ENCODE results near the gene C8G. TPM values are rescaled to one million over a fixed set of nuclear protein-coding genes. Genes with fewer than 3 reads are reported as not detected.

C8G gene
- total RNA-seq, 1 donor from 2014 or later: 1.1 TPM

DNA sequence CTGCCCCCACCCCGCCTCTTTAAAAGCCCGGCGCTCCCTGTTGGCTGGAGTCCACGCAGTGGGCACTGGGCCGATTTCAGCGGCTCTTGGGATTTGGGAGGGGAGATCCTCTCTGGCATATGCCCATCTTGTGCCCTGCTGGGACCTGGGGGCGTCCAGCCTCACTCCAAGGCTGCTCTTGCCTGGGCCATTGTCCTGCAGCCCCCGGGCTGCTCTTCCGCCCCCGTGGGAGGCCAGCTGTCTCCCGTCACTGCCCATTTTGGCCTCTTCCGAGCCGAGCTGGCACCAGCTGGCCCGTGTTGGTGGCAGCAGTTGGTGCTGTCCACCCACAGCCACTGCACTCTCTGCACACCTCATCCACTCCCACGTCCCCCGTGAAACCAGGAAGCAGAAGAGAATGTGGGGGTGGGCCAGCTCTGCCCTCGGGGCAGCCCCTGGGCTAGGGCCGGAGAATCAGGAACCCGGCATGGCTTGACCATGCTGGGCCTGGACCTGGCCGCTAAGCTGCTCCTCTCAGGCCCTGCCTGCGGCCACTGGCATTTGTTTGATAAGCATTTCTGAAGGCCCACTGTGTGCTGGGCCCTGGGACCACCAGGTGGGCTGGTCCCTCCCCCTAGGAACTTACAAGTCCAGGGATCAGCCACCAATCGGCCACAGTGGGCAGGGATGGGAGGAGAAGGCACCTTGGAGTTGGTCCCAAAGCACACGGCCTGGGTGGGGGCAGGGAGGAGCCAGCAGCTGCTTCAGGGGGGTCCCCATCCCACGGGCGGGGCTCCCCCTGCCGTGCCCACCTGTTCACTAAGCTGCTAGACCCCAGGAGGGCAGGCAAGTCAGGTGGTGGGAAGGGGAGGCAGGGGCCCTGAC lies 2.2 kb downstream of the C8G start:
- ATAC-seq: no peak
- Histone ChIP-seq H3K27ac (peak overlapping the region; percentile 42), H3K4me3 (no peak overlapping the region), H3K27me3 (no peaks in the 10 kb centered on the region), H3K9me3 (no peaks in the 10 kb centered on the region), H3K36me3 (peaks cover 8% of the 10 kb centered on the region), H3K4me1 (peaks cover 28% of the 10 kb centered on the region)
- DNase-seq: no peak
- TF ChIP-seq, protein P1, sequence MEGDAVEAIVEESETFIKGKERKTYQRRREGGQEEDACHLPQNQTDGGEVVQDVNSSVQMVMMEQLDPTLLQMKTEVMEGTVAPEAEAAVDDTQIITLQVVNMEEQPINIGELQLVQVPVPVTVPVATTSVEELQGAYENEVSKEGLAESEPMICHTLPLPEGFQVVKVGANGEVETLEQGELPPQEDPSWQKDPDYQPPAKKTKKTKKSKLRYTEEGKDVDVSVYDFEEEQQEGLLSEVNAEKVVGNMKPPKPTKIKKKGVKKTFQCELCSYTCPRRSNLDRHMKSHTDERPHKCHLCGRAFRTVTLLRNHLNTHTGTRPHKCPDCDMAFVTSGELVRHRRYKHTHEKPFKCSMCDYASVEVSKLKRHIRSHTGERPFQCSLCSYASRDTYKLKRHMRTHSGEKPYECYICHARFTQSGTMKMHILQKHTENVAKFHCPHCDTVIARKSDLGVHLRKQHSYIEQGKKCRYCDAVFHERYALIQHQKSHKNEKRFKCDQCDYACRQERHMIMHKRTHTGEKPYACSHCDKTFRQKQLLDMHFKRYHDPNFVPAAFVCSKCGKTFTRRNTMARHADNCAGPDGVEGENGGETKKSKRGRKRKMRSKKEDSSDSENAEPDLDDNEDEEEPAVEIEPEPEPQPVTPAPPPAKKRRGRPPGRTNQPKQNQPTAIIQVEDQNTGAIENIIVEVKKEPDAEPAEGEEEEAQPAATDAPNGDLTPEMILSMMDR (IDR thresholded peaks at IDR 0.05): no peak
- intact Hi-C loops (cut with DNase I): loop anchor here (10.0 kb wide), 1 partner anchor 88 kb away; the partner anchor contains the start of gene FUT7

DNA sequence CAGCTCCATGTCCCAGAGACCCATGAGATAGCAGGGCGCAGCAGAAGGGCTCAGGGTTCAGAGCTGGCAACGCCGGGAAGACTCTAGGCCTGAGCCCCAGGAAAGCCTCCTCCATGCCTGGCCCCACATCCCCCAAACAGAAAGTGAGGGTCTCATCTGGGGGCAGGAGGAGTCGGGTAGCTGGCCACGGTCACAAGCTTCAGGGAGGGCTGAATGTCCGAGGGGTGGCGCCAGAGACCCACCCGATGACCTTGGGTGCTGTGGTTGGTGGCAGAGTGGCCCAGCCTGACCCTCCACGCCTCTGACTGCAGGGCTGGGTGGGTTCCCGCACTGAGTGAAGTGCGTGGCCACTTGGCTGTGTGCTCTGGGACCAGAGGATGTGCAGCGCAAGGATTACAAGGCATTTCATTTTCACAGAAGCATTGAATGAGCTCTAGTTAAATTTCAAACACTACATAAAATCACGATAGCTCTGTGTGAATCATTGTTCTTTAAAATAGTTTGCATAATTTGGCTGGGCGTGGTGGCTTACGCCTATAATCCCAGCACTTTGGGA lies 3.0 kb downstream of the C8G start:
- Histone ChIP-seq H3K27me3 (no peaks in the 10 kb centered on the region), H3K27ac (peak overlapping the region; percentile 42)

DNA sequence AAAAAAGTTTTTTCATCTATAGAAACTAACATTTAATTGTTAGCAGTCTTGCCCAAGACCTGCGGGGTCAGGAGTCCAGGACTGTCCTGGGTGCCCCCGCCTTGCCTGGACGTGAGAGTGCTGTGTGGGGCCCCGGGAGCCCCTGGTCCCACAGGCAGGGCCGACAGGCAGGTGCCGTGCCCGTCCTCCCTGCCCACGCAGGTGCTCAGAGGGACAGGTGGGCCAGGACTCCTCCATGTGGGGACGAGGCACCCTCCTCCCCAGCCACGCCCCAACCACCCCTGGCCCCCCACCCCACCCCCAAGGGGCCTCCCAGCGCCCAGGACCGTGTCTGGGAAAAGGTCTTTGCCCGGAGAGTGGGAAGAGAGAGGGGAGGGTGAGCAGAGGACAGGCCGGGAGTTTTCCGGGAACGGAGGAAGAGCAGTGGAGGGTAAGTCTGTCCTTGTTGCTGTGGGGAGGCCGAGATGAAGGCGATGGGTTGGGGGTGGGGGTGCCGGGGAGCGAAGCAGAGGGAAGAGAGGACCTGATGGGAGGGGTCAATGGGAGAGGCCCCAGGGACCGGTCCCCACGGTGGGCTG lies 4.3 kb downstream of the C8G start:
- intact Hi-C loops (cut with DNase I): loop anchor here (10.0 kb wide), 1 partner anchor 85 kb away; the partner anchor contains the start of gene FUT7
- Histone ChIP-seq H3K27ac (peak overlapping the region; percentile 89), H3K9me3 (no peaks in the 10 kb centered on the region), H3K36me3 (no peaks in the 10 kb centered on the region), H3K4me3 (peak overlapping the region; percentile 81), H3K27me3 (no peaks in the 10 kb centered on the region), H3K4me1 (peaks cover 20% of the 10 kb centered on the region)
- DNase-seq: no peak
- ATAC-seq: no peak
- TF ChIP-seq, protein P1 (IDR thresholded peaks at IDR 0.05): no peak

More for the DNA sequence above, 3.0 kb downstream of the C8G start:
- peaks cover 24% of the 10 kb centered on the region for H3K4me1 ChIP-seq
- no peaks in the 10 kb centered on the region for H3K9me3 ChIP-seq
- intact Hi-C loops (cut with DNase I): loop anchor here (10.0 kb wide), 1 partner anchor 87 kb away; the partner anchor contains the start of gene FUT7
- no peak for ATAC-seq
- H3K4me3 ChIP-seq: no peak overlapping the region
- TF ChIP-seq, protein P1 (IDR thresholded peaks at IDR 0.05): peak; percentile 55
- peaks cover under 1% of the 10 kb centered on the region for H3K36me3 ChIP-seq
- peak; percentile 83 for DNase-seq

DNA sequence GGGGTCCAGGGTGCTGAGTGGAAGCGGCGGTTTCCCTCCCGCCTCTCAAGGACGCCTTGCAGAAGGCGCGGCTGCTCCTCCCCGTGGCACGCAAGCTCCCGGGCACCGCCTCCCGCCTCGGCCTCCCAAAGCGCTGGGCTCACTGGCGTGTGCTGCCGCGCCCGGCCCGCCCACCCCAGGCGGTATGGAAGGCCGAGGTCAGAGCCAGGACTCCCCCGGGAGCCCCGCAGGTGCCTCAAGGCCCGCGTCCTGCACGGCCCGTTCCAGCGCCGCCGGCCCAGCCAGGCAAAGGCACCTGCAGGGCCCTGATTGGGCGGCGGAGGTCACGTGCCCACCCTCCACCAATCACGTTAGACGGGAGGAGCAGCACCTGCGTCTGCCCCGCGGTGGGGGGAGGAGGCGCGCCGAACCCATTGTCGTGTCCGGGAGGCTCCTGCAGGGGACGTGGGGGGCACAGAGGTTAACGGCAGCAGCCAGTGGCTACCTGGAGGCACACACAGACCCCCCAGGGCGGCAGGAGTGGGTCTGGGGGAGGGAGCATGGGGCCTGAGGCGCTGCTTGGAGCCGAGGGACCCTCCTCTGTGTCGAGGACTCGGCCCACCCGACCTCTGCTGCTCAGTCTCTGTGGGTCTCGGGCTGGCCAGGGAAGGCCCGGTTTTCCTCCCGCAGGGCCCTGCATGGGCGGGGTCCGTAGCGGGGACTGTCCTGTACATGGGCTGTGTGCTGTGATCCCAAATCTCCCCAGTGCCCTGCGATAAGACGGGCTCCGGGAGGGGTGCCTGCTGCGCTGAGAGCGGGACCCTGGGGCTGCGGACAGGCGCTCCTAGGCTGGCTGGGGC lies 5.0 kb downstream of the C8G start:
- intact Hi-C loops (cut with DNase I): loop anchor here (10.0 kb wide), 1 partner anchor 85 kb away; the partner anchor contains the start of gene FUT7
- peaks cover 20% of the 10 kb centered on the region for H3K4me1 ChIP-seq
- no peaks in the 10 kb centered on the region for H3K9me3 ChIP-seq
- ATAC-seq (peak; percentile 92), DNase-seq (peak; percentile 99)
- peak overlapping the region; percentile 89 for H3K27ac ChIP-seq
- H3K4me3 ChIP-seq: peak overlapping the region; percentile 81
- no peaks in the 10 kb centered on the region for H3K27me3 ChIP-seq
- TF ChIP-seq, protein P1 (IDR thresholded peaks at IDR 0.05): peak; percentile 9
- H3K36me3 ChIP-seq: no peaks in the 10 kb centered on the region

DNA sequence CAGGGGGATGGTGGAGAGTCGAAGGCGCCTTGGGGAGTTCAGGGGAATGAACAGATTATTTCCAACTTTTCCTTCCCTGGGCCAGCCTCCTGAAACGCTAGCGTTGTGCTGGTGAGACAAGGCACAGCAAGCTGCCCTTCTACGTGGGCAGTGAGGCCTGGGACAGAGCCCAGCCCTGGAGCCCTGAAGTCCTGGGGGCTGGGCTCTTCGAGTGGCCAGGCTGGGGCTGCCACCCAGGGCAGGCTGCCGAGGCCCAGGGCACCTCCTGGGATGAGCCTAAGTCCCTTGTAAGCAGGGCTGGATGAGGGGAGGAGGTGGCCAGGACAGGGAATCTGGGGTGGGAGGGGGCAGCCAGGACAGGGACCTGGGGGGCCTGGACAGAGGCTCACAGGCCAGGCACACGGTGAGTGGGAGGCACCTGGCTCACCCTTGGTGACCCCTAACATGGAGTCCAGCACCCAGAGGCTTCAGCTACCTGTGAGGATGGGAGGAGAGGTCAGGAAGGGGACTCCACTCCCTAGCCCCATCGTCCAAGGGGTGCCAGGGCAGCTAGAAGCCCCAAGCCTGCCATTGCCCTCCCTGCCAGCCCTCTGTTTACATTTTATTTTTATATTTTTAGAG lies 5.7 kb downstream of the C8G start:
- DNase-seq (no peak), ATAC-seq (peak; percentile 11)
- no peaks in the 10 kb centered on the region for H3K36me3 ChIP-seq
- intact Hi-C loops (cut with DNase I): no loop called here
- peak overlapping the region; percentile 81 for H3K4me3 ChIP-seq
- H3K27me3 ChIP-seq: no peaks in the 10 kb centered on the region
- H3K9me3 ChIP-seq: no peaks in the 10 kb centered on the region
- TF ChIP-seq, protein P1 (IDR thresholded peaks at IDR 0.05): no peak
- peaks cover 20% of the 10 kb centered on the region for H3K4me1 ChIP-seq
- H3K27ac ChIP-seq: peak overlapping the region; percentile 89
